ENCODE results near the gene TDP2.
"Not testable (repeated sequence)": the region's sequence is repeated elsewhere in the genome, so short reads cannot be mapped to it uniquely, and the experiment has no call there.

The TDP2 gene

GRCh38 chr6:24680582-24680981 is 13.9 kb upstream of the TDP2 start:
- no peak for DNase-seq (ENCODE audit: low spot score)

GRCh38 chr6:24678792-24679352 is 12.2 kb upstream of the TDP2 start:
- DNase-seq (ENCODE audit: low spot score), result not testable (repeated sequence)

GRCh38 chr6:24673625-24674024 is 6.9 kb upstream of the TDP2 start:
- DNase-seq (ENCODE audit: low spot score), result peak; percentile 40

- no peak for DNase-seq (ENCODE audit: low spot score)
These were observed 6.0 kb upstream of the TDP2 start for GRCh38 chr6:24672620-24673182.

GRCh38 chr6:24671077-24671476 is 4.4 kb upstream of the TDP2 start:
- DNase-seq (ENCODE audit: low spot score), result not testable (repeated sequence)

GRCh38 chr6:24670492-24670891 is 3.8 kb upstream of the TDP2 start:
- not testable (repeated sequence) for DNase-seq (ENCODE audit: low spot score)

GRCh38 chr6:24668997-24669361 is 2.3 kb upstream of the TDP2 start:
- DNase-seq (ENCODE audit: low spot score), result no peak

- peak; percentile 37 for DNase-seq (ENCODE audit: low spot score)
These were observed 1.6 kb upstream of the TDP2 start for GRCh38 chr6:24668066-24668996.

- DNase-seq (ENCODE audit: low spot score), result peak; percentile 58
These were observed 692 bp upstream of the TDP2 start for GRCh38 chr6:24667378-24667803.

GRCh38 chr6:24666097-24666640 is 530 bp downstream of the TDP2 start:
- DNase-seq (ENCODE audit: low spot score), result peak; percentile 32

GRCh38 chr6:24664046-24664987 is 2.4 kb downstream of the TDP2 start:
- DNase-seq (ENCODE audit: low spot score), result no peak

GRCh38 chr6:24663189-24663588 is 3.5 kb downstream of the TDP2 start:
- no peak for DNase-seq (ENCODE audit: low spot score)

- DNase-seq (ENCODE audit: low spot score), result no peak
These were observed 4.5 kb downstream of the TDP2 start for GRCh38 chr6:24662236-24662635.

- DNase-seq (ENCODE audit: low spot score), result not testable (repeated sequence)
These were observed 4.9 kb downstream of the TDP2 start for GRCh38 chr6:24661759-24662158.

- no peak for DNase-seq (ENCODE audit: low spot score)
These were observed 6.6 kb downstream of the TDP2 start for GRCh38 chr6:24660105-24660504.

- no peak for DNase-seq (ENCODE audit: low spot score)
These were observed 7.1 kb downstream of the TDP2 start for GRCh38 chr6:24659561-24659960.

- DNase-seq (ENCODE audit: low spot score), result peak; percentile 33
These were observed 7.8 kb downstream of the TDP2 start for GRCh38 chr6:24658573-24659560.

- no peak for DNase-seq (ENCODE audit: low spot score)
These were observed 11.5 kb downstream of the TDP2 start for GRCh38 chr6:24655215-24655614.

GRCh38 chr6:24650365-24650764 is 16.3 kb downstream of the TDP2 start:
- DNase-seq (ENCODE audit: low spot score), result no peak

- no peak for DNase-seq (ENCODE audit: low spot score)
These were observed 17.0 kb downstream of the TDP2 start for GRCh38 chr6:24649691-24650090.
